SIG-M5 (cell line): Measurements from ENCODE around the gene LUM.

Experiments
- DNase-seq: peaks from one replicate; lab custom pipeline; 2025; lab: John Stamatoyannopoulos, UW

The LUM gene

DNA sequence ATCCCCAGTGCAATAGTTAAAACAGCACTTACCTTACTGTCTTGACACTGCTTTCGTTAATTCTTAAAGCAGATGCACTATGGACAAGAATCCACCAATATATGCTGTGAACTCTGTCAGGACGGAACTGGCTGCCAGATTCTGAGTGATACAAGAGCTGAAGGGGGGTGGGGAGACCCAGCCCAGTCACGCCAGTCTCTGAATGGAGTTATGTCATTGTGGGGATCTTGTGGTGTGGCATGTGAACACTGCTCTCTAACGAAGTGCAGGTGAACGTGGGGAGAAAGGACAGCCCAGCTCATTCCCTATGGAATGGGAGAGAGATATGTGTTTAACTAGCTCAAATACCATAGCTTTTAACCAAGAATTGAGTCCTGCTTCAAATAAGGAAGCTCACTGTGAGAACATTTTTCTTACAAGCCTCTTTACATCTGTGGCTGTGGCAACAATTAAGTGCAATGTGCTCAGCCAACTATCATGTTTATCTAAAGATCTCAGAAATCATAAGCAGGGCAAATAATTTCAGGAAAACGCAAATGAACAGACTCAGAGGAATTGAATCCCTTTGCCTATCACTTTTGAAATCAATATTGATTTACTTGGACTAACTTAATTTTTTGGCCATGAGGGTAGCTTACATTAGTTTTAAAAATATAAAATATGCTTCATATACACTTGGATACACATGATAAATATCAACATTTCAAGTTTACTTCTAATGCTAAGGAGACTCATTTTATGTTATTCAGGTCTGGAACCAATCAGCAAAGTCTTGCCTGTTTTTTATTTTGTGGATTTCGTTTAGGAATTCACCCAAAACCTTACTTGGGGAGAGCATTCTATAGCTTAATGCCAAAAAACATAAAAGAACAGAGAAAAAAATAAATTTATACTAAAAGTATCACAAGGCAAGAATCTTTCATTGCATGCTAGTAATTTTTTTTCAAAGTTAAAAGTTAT lies at the start of gene LUM:
TSS of gene LUM (minus strand) at position 129 of the 960 bp plus-strand sequence. CDS start 2,515 bp downstream, outside the sequence.
- DNase-seq, result no peak

- DNase-seq, result no peak
Measured at GRCh38 chr12:91161009-91161408, 49.7 kb upstream of the LUM start.

DNA sequence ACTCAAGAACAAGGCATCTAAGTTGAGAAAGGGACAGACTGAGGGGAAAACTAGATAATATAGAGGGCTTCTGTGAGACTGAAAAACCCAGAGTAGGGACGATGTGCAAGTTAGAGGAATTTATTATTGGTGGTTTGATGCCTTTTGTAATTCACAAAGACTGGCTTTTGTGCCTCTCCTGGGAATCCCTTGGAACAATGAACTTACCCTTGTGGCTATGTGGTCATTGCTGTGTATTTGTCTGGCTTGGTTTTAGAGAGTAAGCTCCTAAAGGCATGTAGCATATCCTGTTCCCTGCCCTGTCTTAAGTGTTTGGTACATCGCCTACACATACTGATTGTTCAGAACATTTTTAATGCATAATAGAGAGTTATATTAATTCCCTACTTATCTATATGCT lies 44.7 kb upstream of the LUM start:
- no peak for DNase-seq

DNA sequence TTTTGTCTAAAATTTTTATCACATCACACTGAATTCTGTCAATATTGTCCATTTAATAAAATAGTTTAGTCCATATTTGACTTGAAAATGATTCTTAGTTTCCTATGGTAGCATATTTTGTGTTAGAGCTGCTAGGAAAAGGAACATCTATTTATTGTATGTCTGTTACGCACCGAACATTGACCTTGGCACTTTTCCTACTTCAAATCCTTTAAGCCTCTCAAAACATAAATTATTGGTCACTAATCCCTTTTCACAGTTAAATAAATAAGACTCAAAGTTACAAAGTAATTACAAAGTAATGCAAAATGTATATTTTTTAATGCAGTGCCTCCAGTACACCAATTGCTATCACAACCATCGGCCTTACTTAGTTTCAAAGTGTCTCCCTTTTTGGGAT lies 42.8 kb upstream of the LUM start:
- DNase-seq, result no peak

GRCh38 chr12:91144053-91144452 lies 32.8 kb upstream of the LUM start:
- no peak for DNase-seq

DNA sequence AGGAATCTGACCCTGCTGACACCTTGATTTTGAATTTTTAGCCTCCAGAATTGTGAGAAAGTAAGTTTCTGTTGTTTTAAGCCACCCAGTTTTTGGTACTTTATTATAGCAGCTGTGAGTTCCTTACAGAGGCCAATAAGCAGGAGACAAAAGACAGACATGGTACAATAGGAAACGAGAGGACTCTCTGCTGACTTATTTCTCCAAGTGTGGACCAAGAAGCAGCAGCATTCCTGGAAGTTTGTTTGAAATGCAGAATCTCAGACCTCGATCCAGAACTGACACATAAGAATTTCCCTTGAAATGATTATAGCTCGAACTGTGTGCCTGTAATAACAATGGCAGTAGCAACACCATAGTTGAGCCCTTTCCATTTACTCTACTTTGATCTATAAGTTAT lies 31.9 kb upstream of the LUM start:
- no peak for DNase-seq

- no peak for DNase-seq
Measured at GRCh38 chr12:91142221-91142631, 30.9 kb upstream of the LUM start.

- DNase-seq, result no peak
Measured at GRCh38 chr12:91140026-91140931, 29.0 kb upstream of the LUM start.

DNA sequence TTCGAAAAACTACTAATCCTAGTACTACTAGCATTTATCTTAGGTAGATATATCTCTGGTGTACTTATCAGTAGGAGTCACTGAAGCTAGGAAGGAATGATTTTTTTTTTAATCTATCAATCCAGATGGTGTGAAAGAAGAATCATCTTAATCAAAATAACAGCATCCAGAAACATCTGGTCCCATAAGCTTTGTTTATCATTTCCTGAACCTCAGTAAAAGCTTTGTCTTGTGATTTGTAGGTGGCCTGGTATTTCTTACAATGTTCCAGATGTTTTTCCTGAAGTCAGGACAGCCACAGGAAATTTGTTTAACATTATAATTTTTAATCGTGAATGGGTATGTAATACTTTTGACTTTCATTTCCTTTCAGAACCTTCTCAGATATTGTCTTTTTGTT lies 28.0 kb upstream of the LUM start:
- DNase-seq, result no peak

DNA sequence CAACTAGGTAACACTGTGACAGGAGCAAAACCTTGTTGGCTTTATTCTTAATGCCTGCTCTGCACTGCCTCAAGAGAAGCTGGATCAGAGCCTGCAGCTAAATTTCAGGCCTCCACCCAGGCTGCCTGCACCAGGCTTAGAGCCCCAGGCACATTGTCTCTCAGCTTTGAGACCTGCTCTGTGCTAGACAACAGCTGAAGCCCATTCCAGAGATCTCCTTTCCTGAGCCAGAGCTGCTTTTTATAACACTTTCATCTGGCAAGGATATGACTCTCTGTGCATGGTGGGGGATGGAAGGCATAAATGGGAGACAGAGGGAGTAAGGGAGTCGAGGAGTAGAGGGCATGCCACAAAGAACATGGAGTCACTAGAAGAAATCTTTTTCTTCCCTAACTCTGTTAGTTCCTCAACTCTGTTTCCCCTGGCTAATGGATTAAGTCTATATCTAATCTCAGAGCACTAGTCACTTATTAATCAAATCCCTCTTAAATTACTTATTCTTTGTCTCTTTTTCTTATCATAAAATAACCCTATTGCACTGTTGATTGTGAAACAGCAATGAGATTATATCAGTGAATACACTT lies 27.1 kb upstream of the LUM start:
- DNase-seq, result no peak

DNA sequence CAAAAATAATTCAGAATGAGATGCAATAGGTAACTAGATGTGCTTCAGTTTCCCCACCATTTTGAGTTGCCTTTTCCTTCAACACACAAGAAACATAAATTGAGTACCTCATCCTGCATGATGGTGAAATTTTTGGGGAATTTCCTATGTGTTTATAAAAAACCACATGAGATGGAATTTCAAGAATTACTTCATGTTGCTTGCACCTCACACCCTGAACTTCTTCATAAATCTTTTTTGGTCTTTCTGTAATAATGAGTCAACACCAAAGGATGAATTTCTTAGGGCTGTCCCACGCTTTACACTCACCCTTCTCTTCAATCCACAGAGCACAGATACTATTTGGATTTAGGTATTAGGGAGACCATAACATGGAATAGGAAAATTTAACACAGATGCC lies 22.6 kb upstream of the LUM start:
- DNase-seq, result no peak

GRCh38 chr12:91129662-91130362 lies 18.5 kb upstream of the LUM start:
- no peak for DNase-seq

GRCh38 chr12:91127751-91128150 lies 16.5 kb upstream of the LUM start:
- no peak for DNase-seq

DNA sequence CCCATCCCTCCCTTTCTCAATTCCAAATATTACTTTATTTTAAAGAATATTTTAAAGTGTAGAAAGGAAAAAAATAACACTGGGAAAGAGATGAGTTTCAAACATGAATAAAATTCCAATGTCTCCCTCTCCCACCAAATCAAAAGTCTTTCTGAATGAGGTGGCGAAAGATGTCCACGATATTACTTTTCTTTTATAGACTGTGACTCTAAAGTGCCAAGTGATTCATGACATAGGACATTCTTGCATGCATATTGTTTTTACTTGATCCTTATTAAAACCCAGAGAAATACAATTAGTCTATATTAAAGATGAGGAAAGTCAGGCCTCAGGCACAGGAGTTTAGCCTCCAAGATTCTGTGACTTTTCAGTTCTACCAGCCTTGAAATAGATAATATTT lies 16.0 kb upstream of the LUM start:
- DNase-seq, result no peak

DNA sequence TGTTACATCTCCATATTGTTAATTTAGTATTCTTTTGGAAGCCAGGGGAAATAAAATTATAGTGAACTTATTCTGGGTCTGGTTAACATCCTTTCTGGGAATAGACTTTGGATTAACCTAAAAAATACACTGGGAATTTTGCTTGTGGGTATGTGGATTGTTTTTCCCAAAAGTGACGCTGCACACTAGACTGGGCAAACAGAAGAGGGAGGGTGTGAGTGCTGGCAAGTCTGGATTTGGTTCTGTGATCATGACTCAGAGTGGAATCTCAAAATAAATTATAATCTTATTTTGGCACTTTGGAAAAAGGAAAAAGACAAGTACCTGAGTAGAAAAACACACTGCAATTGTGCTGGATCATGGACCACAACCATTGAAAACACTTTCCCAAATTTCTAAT lies 15.2 kb upstream of the LUM start:
- no peak for DNase-seq

DNA sequence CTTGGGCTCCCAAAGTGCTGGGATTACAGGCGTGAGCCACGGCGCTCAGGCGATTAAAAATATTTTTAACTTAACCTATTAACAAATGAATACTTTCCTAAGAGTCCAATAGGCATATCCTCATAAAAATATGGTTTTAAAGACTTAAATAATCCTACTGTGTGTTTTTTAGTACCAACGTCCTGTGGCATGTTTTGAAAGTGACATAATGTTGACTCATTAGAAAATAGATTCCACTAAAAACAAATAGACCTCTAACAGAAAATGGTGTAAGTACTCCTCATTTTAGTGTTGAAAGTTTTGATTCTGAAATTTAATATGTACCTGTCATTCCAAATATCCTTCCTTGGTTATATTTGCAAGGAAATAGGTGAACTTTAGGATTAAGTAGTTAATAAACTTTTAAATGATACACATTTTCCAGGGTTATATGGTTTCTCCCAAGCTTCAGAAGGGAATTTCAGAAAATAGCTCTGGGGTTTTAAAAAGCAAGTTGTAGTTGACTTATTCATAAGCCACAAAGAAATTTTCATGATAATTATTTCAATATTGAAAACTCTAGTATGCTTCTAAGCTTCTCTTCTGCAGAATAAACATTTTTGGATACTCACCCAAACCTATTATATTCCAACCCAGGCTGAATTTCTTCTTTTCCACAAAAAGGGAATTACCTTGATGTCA lies 12.1 kb upstream of the LUM start:
- DNase-seq, result no peak

DNA sequence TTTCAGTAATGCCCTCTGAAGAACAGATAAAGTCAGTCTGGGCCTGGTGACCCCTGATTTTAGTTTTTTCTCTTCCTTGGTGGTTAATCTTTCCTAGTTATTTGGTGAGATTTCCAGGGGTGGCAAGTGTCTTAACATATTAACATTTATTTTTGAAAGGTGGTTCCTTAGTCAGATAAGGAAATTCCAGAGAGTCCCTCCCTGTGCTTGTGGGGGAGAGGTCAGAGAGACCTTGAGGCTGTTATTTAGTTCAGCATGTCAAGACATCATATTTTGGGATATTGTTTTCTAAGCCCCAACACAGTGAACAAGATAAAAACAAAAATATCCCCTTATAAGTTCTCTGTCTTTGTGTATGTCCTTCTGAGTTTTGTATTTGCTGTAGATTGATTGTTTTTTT lies 9.5 kb upstream of the LUM start:
- DNase-seq, result no peak

- no peak for DNase-seq
Measured at GRCh38 chr12:91119089-91119488, 7.8 kb upstream of the LUM start.

DNA sequence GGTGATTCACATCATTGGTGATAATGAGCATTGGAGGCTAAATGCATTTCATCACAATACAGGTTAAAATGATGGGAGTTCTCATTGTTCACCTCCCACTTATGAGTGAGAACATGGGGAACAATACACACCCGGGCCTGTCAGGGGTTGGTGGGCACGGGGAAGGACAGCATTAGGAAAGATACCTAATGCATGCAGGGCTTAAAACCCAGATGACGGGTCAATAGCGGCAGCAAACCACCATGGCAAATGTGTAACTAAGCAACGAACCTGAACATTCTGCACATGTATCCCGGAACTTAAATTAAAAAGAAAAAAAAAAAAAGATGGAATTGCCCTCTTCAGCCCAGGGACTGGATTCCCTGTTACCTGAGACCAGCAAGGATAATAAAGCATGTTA lies 2.3 kb upstream of the LUM start:
- DNase-seq, result no peak

GRCh38 chr12:91110311-91110924 lies 876 bp downstream of the LUM start:
- no peak for DNase-seq
